HCT116 (cell line): ENCODE measurements around the gene SCN2A. TPM values are rescaled to one million over a fixed set of nuclear protein-coding genes. Genes with fewer than 3 reads are reported as not detected.

Experiments used
- ATAC-seq: fragments of 200-7000 bp; cut with Tn5 transposase; 2 replicates; pipeline ENCODE4 v1.9.1; 2020; ENCODE audit warnings: mild to moderate bottlenecking, moderate library complexity
- BruUV-seq: library from RNA; stranded (reverse); fragments of 400-500 nt; replicated peaks from 2 replicates; lab custom pipeline; 2021; lab: Mats Ljungman, UMichigan
- CTCF ChIA-PET: fragments of 300-600 bp; sonication (Branson Sonifier 250); formaldehyde crosslinking; loops from one replicate; lab custom pipeline; 2021; ENCODE audit warnings: antibody characterized with exemption; lab: Charles Lee
- POLR2A ChIA-PET: fragments of 300-600, 350-600 bp; sonication (Branson Sonifier 250); formaldehyde crosslinking; loops from one replicate; lab custom pipeline; 2021; ENCODE audit warnings: antibody characterized with exemption; lab: Charles Lee
- RAD21 ChIA-PET, 2 experiments: fragments of 300-600 bp; sonication (Branson Sonifier 250); formaldehyde crosslinking; loops; one replicate each; lab custom pipeline; 2023; ENCODE audit warnings: low total read pairs in 2 of 2; ENCODE audit not compliant: uncharacterized antibody in 2 of 2, unreplicated experiment in 2 of 2, low non-redundant PET in 1 of 2; lab: Charles Lee
- DNase-seq: peaks from one replicate; pipeline ENCODE4 v3.0.0-alpha.2; 2010; ENCODE audit warnings: low read depth, low spot score
- H2AFZ ChIP-seq: fragments of 200-600 bp; shearing (Covaris generic), sonication (generic); 2 replicates; pipeline ENCODE4 v1.6.1; 2017; ENCODE audit warnings: low read depth, mixed run types, mixed read lengths, antibody characterized with exemption, low read length; ENCODE audit not compliant: poor library complexity, severe bottlenecking
- H3K27ac ChIP-seq: 2 replicates; pipeline ENCODE4 v1.5.1; 2012; ENCODE audit warnings: low read depth, low read length
- H3K27me3 ChIP-seq: fragments of 200-600 bp; sonication (generic); 2 replicates; pipeline ENCODE4 v1.6.1; 2016; ENCODE audit warnings: mixed run types, low read length, mixed read lengths; ENCODE audit not compliant: insufficient read depth
- H3K36me3 ChIP-seq, 2 experiments: fragments of 200-500 bp in 1 of 2; fragments of 200-600 bp in 1 of 2; sonication (Bioruptor generic) in 1 of 2; sonication (generic) in 1 of 2; 2 replicates each; pipeline versions ENCODE4 v1.5.1 to v1.6.1; 2014 to 2016; ENCODE audit warnings: low read length in 2 of 2, inconsistent platforms in 1 of 2, mixed read lengths in 1 of 2, mixed run types in 1 of 2; ENCODE audit not compliant: insufficient read depth in 2 of 2, control insufficient read depth in 1 of 2
- H3K4me1 ChIP-seq, 2 experiments: fragments of 200-600 bp in 1 of 2; sonication (generic) in 1 of 2; 2 replicates each; pipeline versions ENCODE4 v1.5.1 to v1.6.1; 2012 to 2017; ENCODE audit warnings: low read length in 2 of 2, inconsistent platforms in 1 of 2, mild to moderate bottlenecking in 1 of 2, mixed read lengths in 1 of 2, mixed run types in 1 of 2, moderate library complexity in 1 of 2; ENCODE audit not compliant: insufficient read depth in 2 of 2, control insufficient read depth in 1 of 2
- H3K4me2 ChIP-seq: fragments of 200-600 bp; sonication (generic); 2 replicates; pipeline ENCODE4 v1.6.1; 2017; ENCODE audit warnings: mixed run types, low read length, mixed read lengths
- H3K4me3 ChIP-seq, 2 experiments: fragments of 200-600 bp in 1 of 2; sonication (generic) in 1 of 2; replicated peaks in 1 of 2; 2 replicates each; pipeline ENCODE4 v1.5.1; 2011 to 2016; ENCODE audit warnings: low read length in 2 of 2, control low read depth in 1 of 2, low read depth in 1 of 2, mild to moderate bottlenecking in 1 of 2, mixed read lengths in 1 of 2, mixed run types in 1 of 2
- H3K79me2 ChIP-seq: fragments of 200-600 bp; sonication (generic); 2 replicates; pipeline ENCODE4 v1.6.1; 2017; ENCODE audit warnings: mild to moderate bottlenecking, mixed run types, low read length, moderate library complexity, mixed read lengths; ENCODE audit not compliant: insufficient read depth
- H3K9ac ChIP-seq: fragments of 200-600 bp; sonication (generic); 2 replicates; pipeline ENCODE4 v1.6.1; 2016; ENCODE audit warnings: low read length, mixed read lengths
- H3K9me2 ChIP-seq: fragments of 200-600 bp; sonication (generic), shearing (Covaris generic); 2 replicates; pipeline ENCODE4 v1.6.1; 2017; ENCODE audit warnings: mixed run types, mild to moderate bottlenecking, moderate library complexity; ENCODE audit not compliant: insufficient read depth
- H3K9me3 ChIP-seq, 2 experiments: fragments of 200-500 bp in 1 of 2; fragments of 200-600 bp in 1 of 2; sonication (Bioruptor generic) in 1 of 2; sonication (generic) in 1 of 2; 2 replicates each; pipeline ENCODE4 v1.6.1; 2014 to 2017; ENCODE audit warnings: low read length in 2 of 2, mixed read lengths in 2 of 2, inconsistent platforms in 1 of 2, low read depth in 1 of 2, mild to moderate bottlenecking in 1 of 2, mixed run types in 1 of 2, moderate library complexity in 1 of 2; ENCODE audit not compliant: control insufficient read depth in 1 of 2, insufficient read depth in 1 of 2
- H4K20me1 ChIP-seq: fragments of 200-600 bp; sonication (generic), shearing (Covaris generic); 2 replicates; pipeline ENCODE4 v1.6.1; 2017; ENCODE audit warnings: mixed run types, mild to moderate bottlenecking, moderate library complexity; ENCODE audit not compliant: insufficient read depth
- CBX3 ChIP-seq: IDR thresholded peaks from 2 replicates; pipeline ENCODE4 v1.6.1; 2012; ENCODE audit warnings: low read depth
- ELF1 ChIP-seq: IDR thresholded peaks from 2 replicates; pipeline ENCODE4 v1.6.1; 2012; ENCODE audit warnings: low read depth, borderline replicate concordance
- EZH2phosphoT487 ChIP-seq: fragments of 200-600 bp; IDR thresholded peaks from 2 replicates; pipeline ENCODE4 v1.6.1; 2018; ENCODE audit warnings: antibody characterized with exemption, borderline replicate concordance
- FOSL1 ChIP-seq: IDR thresholded peaks from 2 replicates; pipeline ENCODE4 v1.6.1; 2012; ENCODE audit warnings: low read depth
- JUND ChIP-seq: IDR thresholded peaks from 2 replicates; pipeline ENCODE4 v1.6.1; 2012
- POLR2A ChIP-seq: IDR thresholded peaks from 2 replicates; pipeline ENCODE4 v1.7.0; 2011; ENCODE audit warnings: borderline replicate concordance; ENCODE audit not compliant: insufficient read depth, insufficient read length; ENCODE audit errors: extremely low read depth
- POLR2AphosphoS5 ChIP-seq: IDR thresholded peaks from 2 replicates; pipeline ENCODE4 v1.6.1; 2011; ENCODE audit warnings: mild to moderate bottlenecking, low read depth, low read length, moderate library complexity
- REST ChIP-seq: IDR thresholded peaks from 2 replicates; pipeline ENCODE4 v1.6.1; 2012; ENCODE audit warnings: low read depth
- SIN3A ChIP-seq: IDR thresholded peaks from 2 replicates; pipeline ENCODE4 v1.6.1; 2012; ENCODE audit warnings: low read depth
- SP1 ChIP-seq: IDR thresholded peaks from 2 replicates; pipeline ENCODE4 v1.6.1; 2012; ENCODE audit warnings: low read depth
- SRF ChIP-seq: IDR thresholded peaks from 2 replicates; pipeline ENCODE4 v1.6.1; 2012; ENCODE audit warnings: low read depth
- ZBTB33 ChIP-seq: IDR thresholded peaks from 2 replicates; pipeline ENCODE4 v1.6.1; 2011; ENCODE audit warnings: mild to moderate bottlenecking, low read length, moderate library complexity; ENCODE audit not compliant: insufficient replicate concordance; ENCODE audit errors: extremely low read depth
- ZNF274 ChIP-seq: fragments of 200-500 bp; sonication (Bioruptor generic); IDR thresholded peaks from 2 replicates; pipeline ENCODE4 v1.6.1; 2014; ENCODE audit warnings: mild to moderate bottlenecking, low read depth, low read length, inconsistent platforms
- intact Hi-C: fragments of 100-400 bp; cut with micrococcal nuclease; formaldehyde crosslinking; loops from 2 replicates; pipeline ENCODE4 v1.10.0; 2022
- total RNA-seq: library from RNA; stranded (reverse); gene quantifications from one replicate; pipeline ENCODE4 v1.2.1, GENCODE V29; 2021; ENCODE audit not compliant: unreplicated experiment

SCN2A gene
- total RNA-seq, 1 experiment from 2014 or later: 0.25 TPM

GRCh38 chr2:165305391-165306096 lies 66.3 kb downstream of the SCN2A start:
- intact Hi-C loops: loop anchor here (10.0 kb wide), 1 partner anchor 291 kb away; no protein-coding TSS in a partner anchor
- no peaks in the 10 kb centered on the region for H3K36me3 ChIP-seq

More at GRCh38 chr2:165305391-165306096, 66.3 kb downstream of the SCN2A start:
- TF ChIP-seq SP1 (no peak), POLR2AphosphoS5 (no peak), POLR2A (no peak), ZBTB33 (no peak), SIN3A (no peak), CBX3 (no peak), ZNF274 (no peak), FOSL1 (no peak), SRF (no peak), JUND (no peak), REST (no peak), EZH2phosphoT487 (no peak), ELF1 (no peak)
- H2AFZ ChIP-seq: no peak overlapping the region
- H3K27me3 ChIP-seq: peaks cover 10% of the 10 kb centered on the region
- H3K9me2 ChIP-seq: no peaks in the 10 kb centered on the region
- ChIA-PET RAD21 (no interaction called here), POLR2A (no interaction called here), CTCF (interaction anchor here (0.7 to 2.3 kb wide), 5 partner anchors 10 to 569 kb away, joined by 3 to 10 read pairs (median 3); partner anchors contain the start of gene SCN2A)
- no peak overlapping the region for H3K4me3 ChIP-seq
- no peak overlapping the region for H3K9ac ChIP-seq
- no TSS peak for BruUV-seq
- DNase-seq (no peak), ATAC-seq (no peak)
- H3K4me2 ChIP-seq: no peak overlapping the region
- no peaks in the 10 kb centered on the region for H3K79me2 ChIP-seq
- no peaks in the 10 kb centered on the region for H3K4me1 ChIP-seq
- H4K20me1 ChIP-seq: no peaks in the 10 kb centered on the region
- H3K9me3 ChIP-seq: no peaks in the 10 kb centered on the region
- H3K27ac ChIP-seq: no peak overlapping the region
